Psoas muscle (tissue), 8 donors: ENCODE data around the gene AFDN. TPM values are rescaled to one million over a fixed set of nuclear protein-coding genes. Genes with fewer than 3 reads are reported as not detected.

Experiments
- ATAC-seq, 4 donors: fragments of 200-7000 bp; cut with Tn5 transposase; one replicate each; pipeline ENCODE4 v1.9.1; 2020; ENCODE audit warnings: moderate library complexity in 3 of 4, mild to moderate bottlenecking in 2 of 4
- DNase-seq, 2 donors: peaks; one replicate each; pipeline ENCODE4 v3.0.0-alpha.2; 2020
- H3K27ac ChIP-seq: fragments of 200-600 bp; one replicate; pipeline ENCODE4 v1.8.0; 2022
- H3K27me3 ChIP-seq, 3 donors: fragments of 200-600 bp in 1 of 3; one replicate each; pipeline versions ENCODE4 v1.6.1 to v1.8.0; 2013 to 2022; ENCODE audit warnings: low read length in 2 of 3, mild to moderate bottlenecking in 2 of 3, moderate library complexity in 1 of 3; ENCODE audit not compliant: insufficient read depth in 3 of 3
- H3K36me3 ChIP-seq, 2 donors: fragments of 200-600 bp in 1 of 2; one replicate each; pipeline versions ENCODE4 v1.6.1 to v1.8.0; 2013 to 2022; ENCODE audit warnings: low read depth in 1 of 2, mild to moderate bottlenecking in 1 of 2, moderate library complexity in 1 of 2; ENCODE audit not compliant: insufficient read depth in 1 of 2
- H3K4me1 ChIP-seq: fragments of 200-600 bp; one replicate; pipeline ENCODE4 v1.8.0; 2022
- H3K4me3 ChIP-seq: fragments of 200-600 bp; one replicate; pipeline ENCODE4 v1.8.0; 2022; ENCODE audit warnings: mild to moderate bottlenecking
- H3K9me3 ChIP-seq: fragments of 200-600 bp; one replicate; pipeline ENCODE4 v1.8.0; 2022
- CTCF ChIP-seq: fragments of 200-600 bp; IDR thresholded peaks from one replicate; pipeline ENCODE4 v1.8.0; 2022; ENCODE audit warnings: antibody characterized with exemption
- WGBS, 3 donors: extraction: QIAGEN DNeasy Blood & Tissue Kit; methylation state at CpG; one replicate each; pipeline versions ENCODE4 v1.1.6 to v1.1.7; 2013; 5-methylcytosine and 5-hydroxymethylcytosine counted together
- intact Hi-C, 2 donors: fragments of 100-400 bp; cut with DNase I; formaldehyde crosslinking; loops; one replicate each; pipeline versions ENCODE4 v1.11.0 to v1.14.2; 2022
- polyA plus RNA-seq, 3 donors: library from polyadenylated mRNA; stranded (reverse); fragments of 200-250 nt; gene quantifications; one replicate each; pipeline ENCODE4 v1.2.3, GENCODE V29; 2013
- total RNA-seq, 4 donors: library from RNA; stranded (reverse); fragmentation: NEBNext Ultra II Directional in 2 of 4; extraction: Animal tissue kit (Norgen Biotek cat#: 25700) in 2 of 4; gene quantifications; one replicate each; pipeline versions ENCODE4 v1.2.1 to v1.2.4, GENCODE V29; 2021 to 2023
- donor health status: healthy with polysubstance abuse.
- donor health status: DM: no; HTN: no; CAD: no; lungs with moderate emphysema.
- donor health status: Bipolar disorder and iron deficiency.
- donor health status: healthy.
- donor health status: DM: yes; HTN: yes; CAD: no.
- donor health status: DM: no; HTN: no; CAD: no.
- donor health status: DM: no; HTN: no; CAD: no.
- donor health status: DM: yes; HTN: yes; CAD: no.

Gene AFDN
- total and polyA plus RNA-seq, 7 donors: 12.2 to 35.6 (median 32.9) TPM

- ATAC-seq: no peak
- no peaks in the 10 kb centered on the region for H3K27me3 ChIP-seq
- H3K4me3 ChIP-seq: no peak overlapping the region
- no peak for DNase-seq
- H3K36me3 ChIP-seq: no peaks in the 10 kb centered on the region
- 70 to 75% (median 73%) methylated on average over 10 of the region's 10 CpGs for WGBS, 3 donors
- H3K9me3 ChIP-seq: no peaks in the 10 kb centered on the region
- no peak for TF ChIP-seq CTCF
- intact Hi-C loops: no loop called here
- H3K27ac ChIP-seq: no peak overlapping the region
- no peaks in the 10 kb centered on the region for H3K4me1 ChIP-seq
Observed at GRCh38 chr6:167786853-167787675, 39.6 kb upstream of the AFDN start.

- ATAC-seq (no peak), DNase-seq (no peak)
- 87 to 88% (median 87%) methylated on average over 23 of the region's 23 CpGs for WGBS, 3 donors
- Histone ChIP-seq H3K4me1 (no peaks in the 10 kb centered on the region), H3K27ac (no peak overlapping the region), H3K4me3 (no peak overlapping the region), H3K9me3 (no peaks in the 10 kb centered on the region), H3K27me3 (no peaks in the 10 kb centered on the region), H3K36me3 (no peaks in the 10 kb centered on the region)
- intact Hi-C loops: no loop called here
- no peak for TF ChIP-seq CTCF
Observed at GRCh38 chr6:167787896-167788562, 38.7 kb upstream of the AFDN start.

GRCh38 chr6:167788563-167788903 is 38.2 kb upstream of the AFDN start:
- H3K9me3 ChIP-seq: no peaks in the 10 kb centered on the region
- no peak for DNase-seq
- 80 to 88% (median 86%) methylated on average over 2 of the region's 2 CpGs for WGBS, 3 donors
- ATAC-seq: no peak
- intact Hi-C loops: no loop called here
- no peaks in the 10 kb centered on the region for H3K36me3 ChIP-seq
- no peak overlapping the region for H3K4me3 ChIP-seq
- TF ChIP-seq CTCF: no peak
- no peaks in the 10 kb centered on the region for H3K4me1 ChIP-seq
- no peak overlapping the region for H3K27ac ChIP-seq
- H3K27me3 ChIP-seq: no peaks in the 10 kb centered on the region

GRCh38 chr6:167789358-167789757 is 37.4 kb upstream of the AFDN start:
- no peak for DNase-seq
- Histone ChIP-seq H3K36me3 (no peaks in the 10 kb centered on the region), H3K9me3 (no peaks in the 10 kb centered on the region), H3K27me3 (peaks cover 0 to 4% (median 0%) of the 10 kb centered on the region in 3 donors), H3K4me1 (no peaks in the 10 kb centered on the region), H3K4me3 (no peak overlapping the region), H3K27ac (no peak overlapping the region)
- no peak for TF ChIP-seq CTCF
- intact Hi-C loops: no loop called here
- 67 to 79% (median 76%) methylated on average over 6 of the region's 6 CpGs for WGBS, 3 donors
- ATAC-seq: no peak
